ENCODE results near the gene FCRL2. TPM values are rescaled to one million over a fixed set of nuclear protein-coding genes. Genes with fewer than 3 reads are reported as not detected.
"Not testable (repeated sequence)": the region's sequence is repeated elsewhere in the genome, so short reads cannot be mapped to it uniquely, and the experiment has no call there.

FCRL2 gene
- total RNA-seq, 6 donors from 2014 or later, result 0.46 to 3.1 (median 0.68) TPM

- Histone ChIP-seq H3K4me3 (no peak overlapping the region), H3K9me3 (no peaks in the 10 kb centered on the region), H3K36me3 (no peaks in the 10 kb centered on the region), H3K27ac (no peak overlapping the region), H3K27me3 (no peaks in the 10 kb centered on the region), H3K4me1 (no peaks in the 10 kb centered on the region)
- ATAC-seq (ENCODE audit: low FRiP score in 2 of 2) (no peak), DNase-seq (no peak)
- WGBS, 2 donors, result 90 to 91% methylated on average over 4 of the region's 4 CpGs
- no peak for TF ChIP-seq POLR2AphosphoS5 (IDR thresholded peaks at IDR 0.05)
- TF ChIP-seq CTCF (IDR thresholded peaks at IDR 0.05), result no peak
- TF ChIP-seq EP300 (IDR thresholded peaks at IDR 0.05), result no peak
Measured at GRCh38 chr1:157758018-157758417, 18.9 kb downstream of the FCRL2 start.

DNA sequence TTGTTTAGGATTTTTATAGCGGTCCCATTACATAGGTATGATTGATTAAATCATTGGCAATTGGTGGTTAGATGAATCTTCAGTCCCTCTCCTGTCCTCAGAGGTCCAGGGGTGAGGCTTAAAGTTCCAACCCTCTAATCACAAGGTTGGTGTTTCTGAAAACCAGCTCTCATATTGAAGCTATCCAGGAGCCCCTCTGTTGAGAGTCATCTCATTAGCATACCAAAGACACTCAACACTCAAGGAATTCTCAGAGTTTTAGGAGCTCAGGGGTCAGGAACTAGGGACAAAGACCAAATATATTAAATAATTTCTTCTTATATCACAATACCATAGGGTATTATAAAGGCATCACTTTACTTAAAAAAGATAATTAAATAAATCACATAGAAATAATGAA is 23.3 kb downstream of the FCRL2 start:
- Histone ChIP-seq H3K27me3 (no peaks in the 10 kb centered on the region), H3K4me1 (no peaks in the 10 kb centered on the region), H3K36me3 (no peaks in the 10 kb centered on the region), H3K27ac (no peak overlapping the region), H3K4me3 (no peak overlapping the region), H3K9me3 (no peaks in the 10 kb centered on the region)
- TF ChIP-seq POLR2A (IDR thresholded peaks at IDR 0.05), result no peak
- no peak for TF ChIP-seq POLR2AphosphoS5 (IDR thresholded peaks at IDR 0.05)
- no peak for TF ChIP-seq EP300 (IDR thresholded peaks at IDR 0.05)
- 63 to 75% methylated on average over 1 of the region's 1 CpG for whole genome bisulfite sequencing, 2 donors
- ATAC-seq (ENCODE audit: low FRiP score in 2 of 2), result no peak
- DNase-seq, result no peak

GRCh38 chr1:157751283-157751682 is 25.6 kb downstream of the FCRL2 start:
- no peaks in the 10 kb centered on the region for H3K36me3 ChIP-seq
- H3K4me3 ChIP-seq, result no peak overlapping the region
- no peaks in the 10 kb centered on the region for H3K9me3 ChIP-seq
- H3K27me3 ChIP-seq, result no peaks in the 10 kb centered on the region
- TF ChIP-seq CTCF (IDR thresholded peaks at IDR 0.05) (no peak), POLR2AphosphoS5 (IDR thresholded peaks at IDR 0.05) (no peak), POLR2A (IDR thresholded peaks at IDR 0.05) (no peak), EP300 (IDR thresholded peaks at IDR 0.05) (no peak)
- ATAC-seq (ENCODE audit: low FRiP score in 2 of 2) (no peak), DNase-seq (no peak)
- H3K4me1 ChIP-seq, result no peaks in the 10 kb centered on the region
- 48 to 57% methylated on average over 3 of the region's 3 CpGs for WGBS, 2 donors
- no peak overlapping the region for H3K27ac ChIP-seq

GRCh38 chr1:157748262-157748817 is 28.6 kb downstream of the FCRL2 start:
- no peak overlapping the region for H3K27ac ChIP-seq
- 94 to 97% methylated on average over 3 of the region's 3 CpGs for WGBS, 2 donors
- ATAC-seq (ENCODE audit: low FRiP score in 2 of 2), result no peak
- no peaks in the 10 kb centered on the region for H3K36me3 ChIP-seq
- no peak for DNase-seq
- no peaks in the 10 kb centered on the region for H3K27me3 ChIP-seq
- H3K4me3 ChIP-seq, result no peak overlapping the region
- H3K9me3 ChIP-seq, result no peaks in the 10 kb centered on the region
- H3K4me1 ChIP-seq, result no peaks in the 10 kb centered on the region
- TF ChIP-seq POLR2A (IDR thresholded peaks at IDR 0.05), result no peak
- TF ChIP-seq EP300 (IDR thresholded peaks at IDR 0.05), result no peak
- no peak for TF ChIP-seq CTCF (IDR thresholded peaks at IDR 0.05)
- no peak for TF ChIP-seq POLR2AphosphoS5 (IDR thresholded peaks at IDR 0.05)

GRCh38 chr1:157739229-157739901 is 37.6 kb downstream of the FCRL2 start:
- ATAC-seq (ENCODE audit: low FRiP score in 2 of 2), result peak in 1 of 2 donors; percentile 43

GRCh38 chr1:157735991-157736390 is 40.9 kb downstream of the FCRL2 start:
- H3K27me3 ChIP-seq; H3K9me3 ChIP-seq; H3K36me3 ChIP-seq; H3K4me3 ChIP-seq; DNase-seq; H3K4me1 ChIP-seq; H3K27ac ChIP-seq; ATAC-seq (ENCODE audit: low FRiP score in 2 of 2): not testable (repeated sequence)
- WGBS, 2 donors, result 87 to 92% methylated on average over 5 of the region's 5 CpGs

More at GRCh38 chr1:157739229-157739901, 37.6 kb downstream of the FCRL2 start:
- no peaks in the 10 kb centered on the region for H3K4me1 ChIP-seq
- H3K27ac ChIP-seq, result no peak overlapping the region
- no peaks in the 10 kb centered on the region for H3K9me3 ChIP-seq
- no peaks in the 10 kb centered on the region for H3K36me3 ChIP-seq
- H3K27me3 ChIP-seq, result no peaks in the 10 kb centered on the region
- 53% methylated on average over 5 of the region's 5 CpGs for WGBS, 2 donors
- TF ChIP-seq POLR2AphosphoS5 (IDR thresholded peaks at IDR 0.05) (no peak), POLR2A (IDR thresholded peaks at IDR 0.05) (no peak), CTCF (IDR thresholded peaks at IDR 0.05) (no peak)
- no peak overlapping the region for H3K4me3 ChIP-seq
- no peak for DNase-seq

Measured in upper lobe of left lung (tissue), 6 donors.